K562 (cell line): ENCODE measurements around the gene GRB10. TPM values are rescaled to one million over a fixed set of nuclear protein-coding genes. Genes with fewer than 3 reads are reported as not detected.

Source experiments
- ATF7 ChIP-seq: fragments of 450-650 bp; IDR thresholded peaks from 2 replicates; pipeline ENCODE4 v1.7.1; 2014; ENCODE audit warnings: mild to moderate bottlenecking, moderate library complexity
- MAFK ChIP-seq: IDR thresholded peaks from 2 replicates; pipeline ENCODE4 v1.6.1; 2011; ENCODE audit warnings: low read length, improper control_type of control experiment
- NFRKB ChIP-seq: fragments of 450-650 bp; IDR thresholded peaks from 2 replicates; pipeline ENCODE4 v1.6.1; 2016; ENCODE audit warnings: low read depth
- NFXL1 ChIP-seq: fragments of 450-650 bp; formaldehyde crosslinking; IDR thresholded peaks from 2 replicates; pipeline ENCODE4 v1.4.0; 2021; ENCODE audit warnings: mild to moderate bottlenecking
- SPI1 ChIP-seq: IDR thresholded peaks from 2 replicates; pipeline ENCODE4 v1.6.1; 2011; ENCODE audit warnings: low read depth, low read length, control low read depth, borderline replicate concordance
- polyA plus RNA-seq, 8 experiments: library from polyadenylated mRNA; depleted of rRNA in 4 of 8; stranded (reverse) in 5 of 8; unstranded in 3 of 8; fragments of >200 nt; fragmentation: Nextera tagmentation in 2 of 8; fragmentation: Illumina TruSeq in 1 of 8; extraction: Ambion mirVana in 2 of 8; extraction: Trizol in 1 of 8; gene quantifications; 2 replicates each; pipeline versions ENCODE4 v1.2.1 to v1.2.3, GENCODE V29; 2011 to 2014; ENCODE audit warnings: inconsistent platforms in 1 of 8, missing spikeins in 1 of 8
- total RNA-seq, 7 experiments: library from RNA; depleted of rRNA in 6 of 7; stranded (reverse); fragments of >200 nt in 6 of 7; fragmentation: Illumina TruSeq in 2 of 7; extraction: Trizol in 2 of 7; gene quantifications; 2 replicates each; pipeline versions ENCODE4 v1.2.1 to v1.2.3, GENCODE V29; 2011 to 2021; ENCODE audit warnings: low replicate concordance in 1 of 7
- TF ChIP-seq, protein P1 (sequence below), 2 experiments: fragments of 450-650 bp; conservative IDR thresholded peaks; 2 replicates each; pipeline ENCODE4 v1.6.1; 2017; ENCODE audit warnings: mild to moderate bottlenecking in 2 of 2, moderate library complexity in 2 of 2
- TF ChIP-seq, protein P2 (sequence below): fragments of 250-450 bp; sonication (Bioruptor Pico); IDR thresholded peaks from 2 replicates; pipeline ENCODE4 v1.5.0; 2021; ENCODE audit warnings: mild to moderate bottlenecking, borderline replicate concordance

GRB10 gene
- total and polyA plus RNA-seq, 9 of the 15 experiments (the other 6 are each of a cell fraction or from before 2014, with no cell fraction given) = 8.9 to 88.5 (median 40.7) TPM

- TF ChIP-seq NFRKB = peak; percentile 88; the same call in 1 of the 2 replicates
- TF ChIP-seq NFXL1 = no peak
- no peak for TF ChIP-seq ATF7
- peak; percentile 24; the same call in 1 of the 2 replicates for TF ChIP-seq SPI1
- TF ChIP-seq, protein P1, sequence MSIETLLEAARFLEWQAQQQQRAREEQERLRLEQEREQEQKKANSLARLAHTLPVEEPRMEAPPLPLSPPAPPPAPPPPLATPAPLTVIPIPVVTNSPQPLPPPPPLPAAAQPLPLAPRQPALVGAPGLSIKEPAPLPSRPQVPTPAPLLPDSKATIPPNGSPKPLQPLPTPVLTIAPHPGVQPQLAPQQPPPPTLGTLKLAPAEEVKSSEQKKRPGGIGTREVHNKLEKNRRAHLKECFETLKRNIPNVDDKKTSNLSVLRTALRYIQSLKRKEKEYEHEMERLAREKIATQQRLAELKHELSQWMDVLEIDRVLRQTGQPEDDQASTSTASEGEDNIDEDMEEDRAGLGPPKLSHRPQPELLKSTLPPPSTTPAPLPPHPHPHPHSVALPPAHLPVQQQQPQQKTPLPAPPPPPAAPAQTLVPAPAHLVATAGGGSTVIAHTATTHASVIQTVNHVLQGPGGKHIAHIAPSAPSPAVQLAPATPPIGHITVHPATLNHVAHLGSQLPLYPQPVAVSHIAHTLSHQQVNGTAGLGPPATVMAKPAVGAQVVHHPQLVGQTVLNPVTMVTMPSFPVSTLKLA (conservative IDR thresholded peaks at IDR 0.05) = peak in 1 of 2 experiments; percentile 71; a peak in 1 of 4 replicates
- TF ChIP-seq MAFK = peak; percentile 98
- TF ChIP-seq, protein P2, sequence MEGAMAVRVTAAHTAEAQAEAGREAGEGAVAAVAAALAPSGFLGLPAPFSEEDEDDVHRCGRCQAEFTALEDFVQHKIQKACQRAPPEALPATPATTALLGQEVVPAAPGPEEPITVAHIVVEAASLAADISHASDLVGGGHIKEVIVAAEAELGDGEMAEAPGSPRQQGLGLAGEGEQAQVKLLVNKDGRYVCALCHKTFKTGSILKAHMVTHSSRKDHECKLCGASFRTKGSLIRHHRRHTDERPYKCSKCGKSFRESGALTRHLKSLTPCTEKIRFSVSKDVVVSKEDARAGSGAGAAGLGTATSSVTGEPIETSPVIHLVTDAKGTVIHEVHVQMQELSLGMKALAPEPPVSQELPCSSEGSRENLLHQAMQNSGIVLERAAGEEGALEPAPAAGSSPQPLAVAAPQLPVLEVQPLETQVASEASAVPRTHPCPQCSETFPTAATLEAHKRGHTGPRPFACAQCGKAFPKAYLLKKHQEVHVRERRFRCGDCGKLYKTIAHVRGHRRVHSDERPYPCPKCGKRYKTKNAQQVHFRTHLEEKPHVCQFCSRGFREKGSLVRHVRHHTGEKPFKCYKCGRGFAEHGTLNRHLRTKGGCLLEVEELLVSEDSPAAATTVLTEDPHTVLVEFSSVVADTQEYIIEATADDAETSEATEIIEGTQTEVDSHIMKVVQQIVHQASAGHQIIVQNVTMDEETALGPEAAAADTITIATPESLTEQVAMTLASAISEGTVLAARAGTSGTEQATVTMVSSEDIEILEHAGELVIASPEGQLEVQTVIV (CRISPR knock-in tag) = no peak
Measured at GRCh38 chr7:50791938-50792341, 9.2 kb upstream of the GRB10 start (continued).
